ENCODE measurements around the gene CHAD. TPM values are rescaled to one million over a fixed set of nuclear protein-coding genes. Genes with fewer than 3 reads are reported as not detected.

Gene CHAD
- total and polyA plus RNA-seq, 2 of the 4 experiments (the other 2 are of a cell fraction), result 0.03 TPM; not detected in 1

DNA sequence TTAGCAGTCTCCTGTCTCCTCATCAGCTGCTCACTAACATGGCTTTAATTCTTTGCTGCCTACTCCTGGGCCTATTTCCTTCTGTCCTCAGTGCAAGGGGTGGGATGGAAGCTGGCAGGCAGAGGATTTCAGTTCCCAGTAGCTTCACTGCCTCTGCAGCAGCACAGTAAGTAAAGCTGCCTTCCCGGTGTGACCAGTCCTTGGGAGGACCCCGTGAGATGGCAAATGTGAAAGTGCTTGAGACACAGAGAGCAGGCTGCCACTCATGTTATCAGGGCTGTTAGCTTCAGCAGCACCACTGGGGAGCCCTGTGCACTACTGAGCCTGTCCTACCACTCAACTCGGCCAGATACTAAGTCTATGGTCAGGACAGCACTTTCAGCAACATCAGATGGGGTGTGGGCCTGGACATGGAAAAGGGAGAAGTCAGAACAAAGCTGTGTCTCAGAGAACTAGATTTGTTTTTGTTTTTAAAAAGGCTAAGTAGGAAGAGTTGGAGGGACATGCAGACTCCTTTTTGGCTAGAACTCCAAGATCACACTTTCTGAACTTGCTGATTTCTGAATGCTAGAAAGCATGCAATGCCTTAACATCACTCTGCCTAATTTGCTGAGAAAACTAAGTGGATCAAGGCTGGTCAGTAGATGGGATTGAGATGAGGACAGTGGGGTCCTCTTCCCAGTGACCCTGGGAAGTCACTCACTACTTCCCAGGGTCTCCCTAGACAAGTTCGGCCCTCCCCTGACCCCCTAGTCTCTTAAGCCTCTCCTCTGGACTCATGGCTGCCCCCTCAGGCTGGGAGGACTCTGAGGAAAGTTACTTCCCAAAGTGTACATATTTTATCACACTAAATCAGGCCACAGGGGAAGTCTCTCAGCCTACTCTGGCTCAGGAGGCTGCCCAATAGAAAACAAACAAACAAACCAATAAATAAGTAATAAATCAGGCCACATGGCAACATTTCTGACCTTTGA, 41.6 kb downstream of the CHAD start:
- H3K56ac ChIP-seq (ENCODE audit: extremely low read depth, insufficient read depth, low read length), result no peak overlapping the region
- H3K9me3 ChIP-seq (ENCODE audit: control insufficient read depth, insufficient read depth, low read length), result no peaks in the 10 kb centered on the region
- no peaks in the 10 kb centered on the region for H4K20me1 ChIP-seq (ENCODE audit: insufficient read depth, low read length)
- no peak overlapping the region for H2BK120ac ChIP-seq (ENCODE audit: low read depth, low read length)
- no peaks in the 10 kb centered on the region for H3K27me3 ChIP-seq (ENCODE audit: control insufficient read depth, insufficient read depth, low read length)
- peak overlapping the region; percentile 38 for H3K27ac ChIP-seq (ENCODE audit: insufficient read depth, low read length)
- peak overlapping the region in 1 of 2 experiments; percentile 61; a peak in 3 of 4 replicates for H4K8ac ChIP-seq (ENCODE audit: low read depth in 2 of 2, low read length in 2 of 2)
- ATAC-seq (ENCODE audit: low read depth) (peak; percentile 24), DNase-seq (peak; percentile 37)
- H2BK20ac ChIP-seq (ENCODE audit: low read depth, low read length), result no peak overlapping the region
- H2AFZ ChIP-seq (replicated peaks; ENCODE audit: low read length, poor library complexity), result peak overlapping the region; percentile 79
- intact Hi-C loops (cut with micrococcal nuclease), result no loop called here
- TF ChIP-seq, protein P1, sequence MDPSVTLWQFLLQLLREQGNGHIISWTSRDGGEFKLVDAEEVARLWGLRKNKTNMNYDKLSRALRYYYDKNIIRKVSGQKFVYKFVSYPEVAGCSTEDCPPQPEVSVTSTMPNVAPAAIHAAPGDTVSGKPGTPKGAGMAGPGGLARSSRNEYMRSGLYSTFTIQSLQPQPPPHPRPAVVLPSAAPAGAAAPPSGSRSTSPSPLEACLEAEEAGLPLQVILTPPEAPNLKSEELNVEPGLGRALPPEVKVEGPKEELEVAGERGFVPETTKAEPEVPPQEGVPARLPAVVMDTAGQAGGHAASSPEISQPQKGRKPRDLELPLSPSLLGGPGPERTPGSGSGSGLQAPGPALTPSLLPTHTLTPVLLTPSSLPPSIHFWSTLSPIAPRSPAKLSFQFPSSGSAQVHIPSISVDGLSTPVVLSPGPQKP (IDR thresholded peaks at IDR 0.05; ENCODE audit: borderline replicate concordance, low read depth, low read length), result no peak
- TF ChIP-seq, protein P2, sequence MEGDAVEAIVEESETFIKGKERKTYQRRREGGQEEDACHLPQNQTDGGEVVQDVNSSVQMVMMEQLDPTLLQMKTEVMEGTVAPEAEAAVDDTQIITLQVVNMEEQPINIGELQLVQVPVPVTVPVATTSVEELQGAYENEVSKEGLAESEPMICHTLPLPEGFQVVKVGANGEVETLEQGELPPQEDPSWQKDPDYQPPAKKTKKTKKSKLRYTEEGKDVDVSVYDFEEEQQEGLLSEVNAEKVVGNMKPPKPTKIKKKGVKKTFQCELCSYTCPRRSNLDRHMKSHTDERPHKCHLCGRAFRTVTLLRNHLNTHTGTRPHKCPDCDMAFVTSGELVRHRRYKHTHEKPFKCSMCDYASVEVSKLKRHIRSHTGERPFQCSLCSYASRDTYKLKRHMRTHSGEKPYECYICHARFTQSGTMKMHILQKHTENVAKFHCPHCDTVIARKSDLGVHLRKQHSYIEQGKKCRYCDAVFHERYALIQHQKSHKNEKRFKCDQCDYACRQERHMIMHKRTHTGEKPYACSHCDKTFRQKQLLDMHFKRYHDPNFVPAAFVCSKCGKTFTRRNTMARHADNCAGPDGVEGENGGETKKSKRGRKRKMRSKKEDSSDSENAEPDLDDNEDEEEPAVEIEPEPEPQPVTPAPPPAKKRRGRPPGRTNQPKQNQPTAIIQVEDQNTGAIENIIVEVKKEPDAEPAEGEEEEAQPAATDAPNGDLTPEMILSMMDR (conservative IDR thresholded peaks at IDR 0.05; ENCODE audit: low read depth, low read length), result peak; percentile 18; the same call in 1 of the 2 replicates
- H3K4me3 ChIP-seq (ENCODE audit: insufficient read depth, low read depth, low read length), result peak overlapping the region; percentile 79
- peak overlapping the region; percentile 6 for H2BK5ac ChIP-seq (ENCODE audit: low read depth, low read length, poor library complexity, severe bottlenecking)
- ChIA-PET POLR2A (ENCODE audit: unreplicated experiment) (interaction anchor here (1.8 kb wide), 1 partner anchor 10 kb away, joined by 7 read pairs; no protein-coding TSS in a partner anchor), CTCF (interaction anchor here (1.2 to 1.8 kb wide), 2 partner anchors 15 to 30 kb away, joined by 4 to 7 read pairs; partner anchors contain the start of gene LRRC59)
- H3K79me1 ChIP-seq (ENCODE audit: low read depth in 1 of 2, low read length in 2 of 2), result peaks cover 14 to 64% of the 10 kb centered on the region in 2 experiments; a peak in 3 of 4 replicates
- in situ Hi-C loops (cut with MboI; ENCODE audit: low sequenced_read_pairs), result no loop called here
- BruUV-seq (replicated peaks), result no TSS peak
- H3K9me1 ChIP-seq (ENCODE audit: insufficient read depth, low read length), result peaks cover 17% of the 10 kb centered on the region
- no CpG with 5 or more reads among the region's 4 CpGs for WGBS, 2 experiments (ENCODE audit: extremely low coverage in 2 of 2, insufficient read length in 1 of 2)
- peak overlapping the region; percentile 68 for H3K9ac ChIP-seq (ENCODE audit: low read depth, low read length)
- H3K36me3 ChIP-seq (ENCODE audit: control insufficient read depth, insufficient read depth, low read length), result peaks cover 3% of the 10 kb centered on the region; the same call in 1 of the 2 replicates
- peak overlapping the region; percentile 60 for H2AK5ac ChIP-seq (ENCODE audit: low read depth, low read length)
- peak overlapping the region; percentile 85 for H3K23ac ChIP-seq (ENCODE audit: low read depth, low read length)
- peak overlapping the region; percentile 16; the same call in 1 of the 2 replicates for H3K18ac ChIP-seq (ENCODE audit: low read depth, low read length)
- H3K4me2 ChIP-seq (ENCODE audit: low read depth, low read length), result peak overlapping the region; percentile 74
- no peak overlapping the region for H2BK15ac ChIP-seq (ENCODE audit: low read depth, low read length)
- H3K14ac ChIP-seq (replicated peaks; ENCODE audit: low read depth, low read length), result peak overlapping the region; percentile 69
- peak overlapping the region; percentile 6 for H3K4ac ChIP-seq (ENCODE audit: low read depth, low read length)
- H3K4me1 ChIP-seq (ENCODE audit: control insufficient read depth, insufficient read depth, low read length), result peaks cover 26% of the 10 kb centered on the region
- H2AK9ac ChIP-seq (replicated peaks; ENCODE audit: low read depth, low read length, poor library complexity), result peak overlapping the region; percentile 43
- no peak overlapping the region for H4K91ac ChIP-seq (ENCODE audit: insufficient read depth, low read depth, low read length)
- dilution Hi-C loops (cut with HindIII; ENCODE audit: low sequenced_read_pairs, unreplicated experiment), result no loop called here
- peak overlapping the region; percentile 21 for H4K5ac ChIP-seq (ENCODE audit: low read depth, low read length)
